Smooth muscle cell (in vitro differentiated cells): ENCODE results near the gene ALPI. TPM values are rescaled to one million over a fixed set of nuclear protein-coding genes. Genes with fewer than 3 reads are reported as not detected.

Experiments used
- DNase-seq: peaks from one replicate; lab custom pipeline; 2025; ENCODE audit not compliant: unreplicated experiment; lab: John Stamatoyannopoulos, UW
- H2AFZ ChIP-seq: fragments of 200-600 bp; sonication (generic); 2 replicates; pipeline ENCODE4 v1.6.0; 2016; ENCODE audit warnings: antibody characterized with exemption, low read depth, mild to moderate bottlenecking
- H3F3A ChIP-seq: fragments of 200-600 bp; sonication (generic); 2 replicates; pipeline ENCODE4 v1.6.0; 2017; ENCODE audit warnings: antibody characterized with exemption, low read depth
- H3K27ac ChIP-seq: fragments of 200-600 bp; sonication (generic); 2 replicates; pipeline ENCODE4 v1.5.1; 2016; ENCODE audit warnings: low read depth, mild to moderate bottlenecking
- H3K27me3 ChIP-seq: fragments of 200-600 bp; sonication (generic); 2 replicates; pipeline ENCODE4 v1.6.1; 2016; ENCODE audit warnings: low read depth, mild to moderate bottlenecking
- H3K36me3 ChIP-seq: fragments of 200-600 bp; sonication (generic); 2 replicates; pipeline ENCODE4 v1.5.1; 2016; ENCODE audit warnings: low read depth
- H3K4me1 ChIP-seq: fragments of 200-600 bp; sonication (generic); 2 replicates; pipeline ENCODE4 v1.5.1; 2016; ENCODE audit warnings: low read depth
- H3K4me2 ChIP-seq: fragments of 200-600 bp; sonication (generic); 2 replicates; pipeline ENCODE4 v1.6.0; 2016; ENCODE audit warnings: mild to moderate bottlenecking
- H3K4me3 ChIP-seq: fragments of 200-600 bp; sonication (generic); 2 replicates; pipeline ENCODE4 v1.5.1; 2016; ENCODE audit warnings: mild to moderate bottlenecking
- H3K79me2 ChIP-seq: fragments of 200-600 bp; sonication (generic); 2 replicates; pipeline ENCODE4 v1.6.0; 2016; ENCODE audit warnings: low read depth, mild to moderate bottlenecking
- H3K9ac ChIP-seq: fragments of 200-600 bp; sonication (generic); 2 replicates; pipeline ENCODE4 v1.6.0; 2016; ENCODE audit warnings: low read depth
- H3K9me3 ChIP-seq: fragments of 200-600 bp; sonication (generic); replicated peaks from 2 replicates; pipeline ENCODE4 v1.5.1; 2016; ENCODE audit warnings: low read depth
- H4K20me1 ChIP-seq: fragments of 200-600 bp; sonication (generic); 2 replicates; pipeline ENCODE4 v1.6.0; 2016; ENCODE audit warnings: low read depth
- CTCF ChIP-seq: fragments of 200-600 bp; sonication (generic); IDR thresholded peaks from 2 replicates; pipeline ENCODE4 v1.5.1; 2017; ENCODE audit warnings: borderline replicate concordance, mild to moderate bottlenecking, antibody characterized with exemption; ENCODE audit not compliant: insufficient read depth, poor library complexity, severe bottlenecking
- WGBS: methylation state at CpG from one replicate; pipeline ENCODE4 v1.1.7; 2016; ENCODE audit warnings: low lambda C conversion rate; 5-methylcytosine and 5-hydroxymethylcytosine counted together
- polyA plus RNA-seq: library from polyadenylated mRNA; unstranded; fragments of >200 nt; fragmentation: Nextera tagmentation; extraction: Ambion mirVana; gene quantifications from 2 replicates; pipeline ENCODE4 v1.2.1, GENCODE V29; 2016
- total RNA-seq: library from RNA; depleted of rRNA; stranded (reverse); fragments of >200 nt; gene quantifications from 2 replicates; pipeline ENCODE4 v1.2.3, GENCODE V29; 2014

The ALPI gene
- total and polyA plus RNA-seq, 2 experiments from 2014 or later: not detected

- H3K9me3 ChIP-seq: no peaks in the 10 kb centered on the region
- H2AFZ ChIP-seq: no peak overlapping the region
- no peaks in the 10 kb centered on the region for H3F3A ChIP-seq
- no peak overlapping the region for H3K9ac ChIP-seq
- WGBS: 93% methylated on average over 5 of the region's 5 CpGs
- H3K79me2 ChIP-seq: no peaks in the 10 kb centered on the region
- no peaks in the 10 kb centered on the region for H3K36me3 ChIP-seq
- TF ChIP-seq CTCF: no peak
- H4K20me1 ChIP-seq: no peaks in the 10 kb centered on the region
- no peak overlapping the region for H3K27ac ChIP-seq
- DNase-seq: no peak
- no peak overlapping the region for H3K4me2 ChIP-seq
- H3K4me3 ChIP-seq: no peak overlapping the region
- peaks cover 7% of the 10 kb centered on the region for H3K27me3 ChIP-seq
- H3K4me1 ChIP-seq: no peaks in the 10 kb centered on the region
These were observed 38.6 kb downstream of the ALPI start for GRCh38 chr2:232494542-232494941.

- no peaks in the 10 kb centered on the region for H3F3A ChIP-seq
- no peaks in the 10 kb centered on the region for H3K79me2 ChIP-seq
- DNase-seq: no peak
- 93% methylated on average over 7 of the region's 7 CpGs for WGBS
- no peak overlapping the region for H3K4me2 ChIP-seq
- H2AFZ ChIP-seq: no peak overlapping the region
- no peak overlapping the region for H3K4me3 ChIP-seq
- H3K27me3 ChIP-seq: peaks cover 4% of the 10 kb centered on the region
- no peak overlapping the region for H3K27ac ChIP-seq
- no peaks in the 10 kb centered on the region for H4K20me1 ChIP-seq
- no peaks in the 10 kb centered on the region for H3K4me1 ChIP-seq
- H3K9ac ChIP-seq: no peak overlapping the region
- TF ChIP-seq CTCF: no peak
- no peaks in the 10 kb centered on the region for H3K36me3 ChIP-seq
- no peaks in the 10 kb centered on the region for H3K9me3 ChIP-seq
These were observed 39.3 kb downstream of the ALPI start for GRCh38 chr2:232495292-232495691.

GRCh38 chr2:232496501-232497270 is 40.7 kb downstream of the ALPI start:
- Histone ChIP-seq H3K27ac (no peak overlapping the region), H3K9ac (no peak overlapping the region), H3K4me2 (no peak overlapping the region), H3K79me2 (no peaks in the 10 kb centered on the region), H3F3A (no peaks in the 10 kb centered on the region), H3K36me3 (no peaks in the 10 kb centered on the region), H3K4me3 (no peak overlapping the region), H2AFZ (no peak overlapping the region), H3K27me3 (peaks cover 10% of the 10 kb centered on the region), H4K20me1 (no peaks in the 10 kb centered on the region), H3K4me1 (peaks cover under 1% of the 10 kb centered on the region), H3K9me3 (no peaks in the 10 kb centered on the region)
- no peak for DNase-seq
- WGBS: 85% methylated on average over 17 of the region's 20 CpGs
- TF ChIP-seq CTCF: no peak

GRCh38 chr2:232497348-232497747 is 41.4 kb downstream of the ALPI start:
- H3K36me3 ChIP-seq: no peaks in the 10 kb centered on the region
- no peaks in the 10 kb centered on the region for H4K20me1 ChIP-seq
- H3K4me1 ChIP-seq: peaks cover 4% of the 10 kb centered on the region
- no peak overlapping the region for H3K4me3 ChIP-seq
- 74% methylated on average over 13 of the region's 13 CpGs for WGBS
- DNase-seq: no peak
- no peak for TF ChIP-seq CTCF
- H3K27me3 ChIP-seq: peaks cover 11% of the 10 kb centered on the region
- no peak overlapping the region for H2AFZ ChIP-seq
- no peaks in the 10 kb centered on the region for H3K79me2 ChIP-seq
- no peaks in the 10 kb centered on the region for H3F3A ChIP-seq
- no peak overlapping the region for H3K9ac ChIP-seq
- H3K27ac ChIP-seq: no peak overlapping the region
- no peak overlapping the region for H3K4me2 ChIP-seq
- H3K9me3 ChIP-seq: no peaks in the 10 kb centered on the region
